ENCODE data around the gene TTL.

- no peak for TF ChIP-seq CTCF (IDR thresholded peaks at IDR 0.05)
- no peak for TF ChIP-seq POLR2A (IDR thresholded peaks at IDR 0.05)
Observed at GRCh38 chr2:112583497-112584133, 101.7 kb downstream of the TTL start.
